NCI-H2107 treated with DMSO at 0.1 percent for 48 hours (cell line): ENCODE results near the gene STK11.

ENCODE experiments used
- DNase-seq: peaks from one replicate; lab custom pipeline; 2025; ENCODE audit not compliant: unreplicated experiment; lab: John Stamatoyannopoulos, UW

Gene STK11

DNA sequence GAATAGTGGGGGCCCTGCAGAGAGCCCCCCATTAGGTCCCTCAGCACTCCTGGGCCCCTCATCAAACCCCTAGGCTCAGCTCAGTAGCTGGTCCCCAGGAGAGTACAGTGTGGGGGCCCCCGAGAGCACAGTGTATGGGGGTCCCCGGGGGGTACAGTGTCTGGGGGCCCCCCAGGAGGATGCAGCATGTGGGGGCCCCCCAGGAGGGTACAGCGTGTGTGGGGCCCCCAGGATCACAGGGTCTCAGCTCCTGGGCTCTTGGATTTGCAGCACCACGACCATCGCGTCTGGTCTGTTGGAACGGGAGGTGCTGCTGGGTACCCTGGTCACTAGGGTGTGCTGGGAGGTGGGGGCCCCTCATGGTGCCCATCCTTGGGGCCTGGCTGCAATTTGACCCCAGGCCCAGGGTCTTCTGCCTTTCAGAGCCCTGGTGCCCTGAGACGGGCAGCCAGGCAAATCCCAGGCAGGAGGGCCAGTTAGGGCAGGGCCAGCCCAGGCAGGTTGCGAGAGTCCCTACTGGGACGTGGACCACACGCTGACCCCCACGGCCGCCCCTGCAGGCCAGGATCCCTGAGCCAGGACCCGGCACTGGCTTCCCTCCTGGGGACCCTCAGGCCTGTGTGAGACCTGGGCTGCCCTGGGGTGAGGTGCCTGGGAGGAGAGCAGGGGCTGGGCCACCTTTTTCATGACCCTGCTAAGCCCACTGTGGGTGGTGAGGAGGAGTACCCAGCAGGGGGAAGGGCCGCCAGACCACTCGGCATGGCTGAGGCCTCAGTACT, 18.7 kb downstream of the STK11 start:
- no peak for DNase-seq

GRCh38 chr19:1224847-1225246, 19.3 kb downstream of the STK11 start:
- DNase-seq: no peak

- no peak for DNase-seq
These were observed 20.1 kb downstream of the STK11 start for GRCh38 chr19:1225440-1226226.

DNA sequence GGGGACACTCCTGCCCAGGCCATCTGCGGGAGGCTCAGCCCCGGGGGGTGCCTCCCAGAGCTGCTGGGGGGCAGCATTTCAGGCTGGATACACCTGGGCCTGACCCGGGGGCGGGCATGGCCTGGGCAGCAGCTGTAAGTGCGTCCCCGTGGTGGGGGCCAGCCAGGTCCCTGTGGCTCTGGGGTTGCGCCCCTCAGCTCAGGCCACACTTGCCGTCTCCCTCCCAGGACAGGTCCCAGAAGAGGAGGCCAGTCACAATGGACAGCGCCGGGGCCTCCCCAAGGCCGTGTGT, 20.6 kb downstream of the STK11 start:
- DNase-seq: no peak

DNA sequence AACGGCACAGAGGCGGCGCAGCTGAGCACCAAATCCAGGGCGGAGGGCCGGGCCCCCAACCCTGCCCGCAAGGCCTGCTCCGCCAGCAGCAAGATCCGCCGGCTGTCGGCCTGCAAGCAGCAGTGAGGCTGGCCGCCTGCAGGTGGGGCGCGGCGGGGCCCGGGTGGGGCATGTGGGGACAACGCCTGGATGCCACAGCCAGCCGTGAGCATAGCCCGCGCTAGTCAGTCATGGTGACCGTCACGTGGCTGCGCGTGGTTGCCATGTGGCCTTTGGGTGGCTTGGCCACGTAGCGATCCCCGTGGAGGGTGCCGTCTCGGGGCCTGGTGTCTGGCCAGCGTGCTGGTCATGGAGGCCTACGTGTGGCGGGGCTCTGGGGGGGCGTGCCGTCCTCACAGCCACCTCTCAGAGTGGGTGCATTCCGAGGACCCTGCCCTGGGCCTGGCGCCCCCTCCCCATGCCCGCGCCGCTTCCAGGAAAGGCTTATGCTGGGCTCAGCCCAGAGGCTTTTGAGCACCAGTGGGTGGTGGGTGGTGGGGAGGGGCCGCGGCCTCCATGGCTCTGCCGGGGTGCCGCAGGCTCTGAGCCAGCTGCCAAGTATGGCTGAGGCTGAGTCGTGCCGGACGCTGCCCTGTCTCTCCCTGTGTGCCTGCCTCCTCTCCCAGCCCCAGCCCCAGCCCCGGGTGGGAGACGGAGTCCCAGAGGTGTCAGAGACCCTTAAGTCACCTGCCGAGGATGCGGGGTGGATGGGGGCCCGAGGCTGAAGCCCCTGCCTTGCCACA, 21.1 kb downstream of the STK11 start:
- no peak for DNase-seq

DNA sequence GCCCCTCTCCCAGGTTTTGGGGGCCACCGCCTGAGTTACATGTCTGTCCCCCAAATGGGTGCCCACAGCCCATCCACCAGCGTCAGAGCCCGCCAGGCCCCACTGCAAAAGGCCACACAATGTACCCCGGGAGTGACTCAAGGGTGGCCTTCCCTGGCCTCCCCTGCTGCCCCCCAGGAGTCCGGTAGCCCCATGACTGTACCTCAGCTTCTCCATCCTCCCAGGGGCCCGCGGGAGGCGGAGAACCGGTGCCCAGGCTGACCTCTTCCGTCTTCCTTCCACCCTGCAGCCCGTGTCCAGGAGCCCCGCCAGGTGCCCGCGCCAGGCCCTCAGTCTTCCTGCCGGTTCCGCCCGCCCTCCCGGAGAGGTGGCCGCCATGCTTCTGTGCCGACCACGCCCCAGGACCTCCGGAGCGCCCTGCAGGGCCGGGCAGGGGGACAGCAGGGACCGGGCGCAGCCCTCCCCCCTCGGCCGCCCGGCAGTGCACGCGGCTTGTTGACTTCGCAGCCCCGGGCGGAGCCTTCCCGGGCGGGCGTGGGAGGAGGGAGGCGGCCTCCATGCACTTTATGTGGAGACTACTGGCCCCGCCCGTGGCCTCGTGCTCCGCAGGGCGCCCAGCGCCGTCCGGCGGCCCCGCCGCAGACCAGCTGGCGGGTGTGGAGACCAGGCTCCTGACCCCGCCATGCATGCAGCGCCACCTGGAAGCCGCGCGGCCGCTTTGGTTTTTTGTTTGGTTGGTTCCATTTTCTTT, 21.9 kb downstream of the STK11 start:
- no peak for DNase-seq

DNA sequence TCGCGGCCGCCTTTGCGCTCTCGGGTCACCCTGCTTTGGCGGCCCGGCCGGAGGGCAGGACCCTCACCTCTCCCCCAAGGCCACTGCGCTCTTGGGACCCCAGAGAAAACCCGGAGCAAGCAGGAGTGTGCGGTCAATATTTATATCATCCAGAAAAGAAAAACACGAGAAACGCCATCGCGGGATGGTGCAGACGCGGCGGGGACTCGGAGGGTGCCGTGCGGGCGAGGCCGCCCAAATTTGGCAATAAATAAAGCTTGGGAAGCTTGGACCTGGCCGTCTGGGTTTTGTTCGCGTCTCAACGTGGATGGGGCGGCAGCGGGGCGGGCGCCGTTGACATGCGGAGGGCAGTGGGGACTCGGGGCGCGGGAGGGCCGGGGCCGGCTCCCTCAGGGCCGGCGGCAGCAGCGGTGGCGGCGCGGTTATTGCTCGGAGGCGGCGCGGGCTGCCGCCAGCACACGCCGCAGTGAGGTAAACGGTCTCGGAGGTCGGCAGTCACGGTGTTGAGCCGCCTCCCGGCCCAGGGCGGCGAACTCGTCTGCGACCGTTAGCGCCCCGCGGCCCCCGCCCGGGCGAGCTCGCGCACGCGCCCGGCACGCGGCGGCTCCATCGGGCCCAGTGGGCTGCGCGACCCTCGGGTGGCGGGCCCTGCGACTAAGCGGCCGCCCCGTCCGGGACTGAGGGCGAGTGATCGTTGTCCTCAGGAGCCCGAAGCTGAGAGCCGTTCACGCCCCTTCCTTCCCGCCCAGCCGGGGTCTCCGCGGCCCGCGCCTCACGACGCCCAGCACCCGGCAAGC, 22.8 kb downstream of the STK11 start:
- DNase-seq: no peak

GRCh38 chr19:1229056-1229923, 23.7 kb downstream of the STK11 start:
- no peak for DNase-seq

DNA sequence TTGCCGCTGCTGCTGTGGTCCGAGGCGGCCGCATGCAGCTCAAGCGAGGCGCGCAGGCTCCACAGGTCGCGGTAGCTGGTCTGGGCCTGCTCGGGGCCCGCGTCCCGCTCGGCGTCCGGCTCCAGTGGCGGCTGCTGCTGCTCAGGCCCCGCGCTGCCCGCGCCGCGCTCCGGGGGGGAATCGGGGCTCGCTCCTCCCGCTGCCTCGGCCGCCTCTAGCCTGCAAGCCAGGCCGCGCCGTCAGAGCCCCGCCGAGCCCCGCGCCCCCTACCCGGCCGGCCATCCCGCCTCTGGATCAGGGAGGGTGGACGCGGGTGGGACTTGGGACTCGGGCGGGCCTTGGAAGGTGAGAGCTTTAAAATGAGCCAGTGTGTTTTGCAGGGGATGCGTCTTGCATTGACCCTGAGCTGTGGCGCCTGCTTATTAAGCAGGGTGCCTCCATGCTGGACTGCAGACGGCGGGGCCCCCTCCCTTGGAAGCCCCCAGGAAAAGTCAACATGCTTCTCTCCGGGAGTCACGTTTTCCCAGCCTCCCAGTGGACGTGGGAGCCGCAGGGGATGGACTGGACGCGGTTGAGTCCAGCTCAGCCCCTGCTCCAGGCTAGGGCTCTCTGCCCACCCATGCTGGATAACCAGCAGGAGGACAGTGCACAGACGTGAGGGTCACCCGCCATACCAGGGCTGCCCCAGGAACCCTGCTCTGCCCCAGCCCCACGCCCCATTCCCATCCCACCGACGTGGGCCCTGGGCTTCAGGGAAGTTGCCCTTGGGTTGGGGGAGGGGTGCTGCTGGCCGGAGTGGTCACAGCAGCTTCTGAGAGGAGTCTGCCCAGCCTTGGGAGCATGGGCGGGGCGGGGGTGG, 24.6 kb downstream of the STK11 start:
- no peak for DNase-seq

DNA sequence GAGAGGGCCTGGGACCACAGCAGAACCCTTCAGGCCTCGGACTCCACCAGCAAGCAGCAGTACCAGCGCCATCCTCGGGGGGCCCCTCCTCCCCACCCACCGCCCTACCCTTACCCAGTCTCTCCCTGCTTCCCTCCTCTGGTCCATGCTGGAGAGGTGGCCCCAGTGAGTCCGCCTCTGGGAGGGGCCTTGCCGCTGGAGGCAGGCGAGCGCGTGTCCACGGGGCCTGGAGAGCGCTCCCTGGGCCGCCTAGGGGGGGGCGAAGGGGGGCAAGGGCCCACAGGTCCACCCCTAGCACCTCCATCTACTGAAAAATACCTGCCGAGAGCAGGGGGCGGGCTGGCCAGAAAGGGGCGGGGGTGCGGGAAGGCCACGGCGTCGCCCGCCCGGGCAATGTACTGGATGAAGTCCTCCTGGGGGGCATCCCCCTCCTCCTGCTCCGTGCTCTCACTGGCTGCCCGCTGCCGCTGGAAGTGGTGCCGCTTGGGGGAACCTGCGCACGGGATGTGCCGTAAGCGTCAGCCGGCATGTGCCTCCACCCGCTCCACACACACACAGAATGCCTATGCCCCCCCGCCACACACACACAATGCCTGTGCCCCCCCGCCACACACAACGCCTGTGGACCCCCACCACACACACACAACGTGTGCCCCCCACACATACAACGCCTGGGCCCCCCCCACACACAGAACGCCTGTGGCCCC, 25.4 kb downstream of the STK11 start:
- no peak for DNase-seq

- no peak for DNase-seq
These were observed 26.4 kb downstream of the STK11 start for GRCh38 chr19:1231729-1232637.

GRCh38 chr19:1232652-1233072, 27.1 kb downstream of the STK11 start:
- no peak for DNase-seq

DNA sequence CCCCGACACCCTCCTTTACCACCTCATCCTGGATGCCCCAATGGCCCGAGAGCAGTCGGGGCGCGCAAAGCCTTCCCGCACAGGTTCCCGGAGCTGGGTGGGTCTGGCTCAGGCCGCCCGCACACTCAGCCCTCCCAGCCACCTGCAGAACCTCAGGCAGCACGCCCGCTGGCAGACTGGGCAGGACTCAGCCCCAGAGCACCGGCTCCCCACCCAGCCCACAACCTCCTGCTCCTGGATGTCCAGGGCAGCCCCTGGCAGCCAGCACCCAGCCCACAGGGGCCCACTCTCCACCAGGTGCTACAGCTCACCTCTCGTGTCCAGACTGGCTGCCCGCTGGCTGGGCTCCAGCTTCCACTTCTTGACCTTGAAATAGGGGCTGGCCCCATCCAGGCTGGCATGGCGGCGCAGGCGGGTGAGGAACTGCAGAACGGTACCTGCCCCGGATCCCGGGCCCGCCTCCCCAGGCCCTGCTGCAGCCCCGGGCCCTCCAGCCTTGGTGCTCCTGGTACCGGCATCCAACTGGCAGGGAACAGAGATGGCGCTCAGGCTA, 27.6 kb downstream of the STK11 start:
- DNase-seq: no peak

DNA sequence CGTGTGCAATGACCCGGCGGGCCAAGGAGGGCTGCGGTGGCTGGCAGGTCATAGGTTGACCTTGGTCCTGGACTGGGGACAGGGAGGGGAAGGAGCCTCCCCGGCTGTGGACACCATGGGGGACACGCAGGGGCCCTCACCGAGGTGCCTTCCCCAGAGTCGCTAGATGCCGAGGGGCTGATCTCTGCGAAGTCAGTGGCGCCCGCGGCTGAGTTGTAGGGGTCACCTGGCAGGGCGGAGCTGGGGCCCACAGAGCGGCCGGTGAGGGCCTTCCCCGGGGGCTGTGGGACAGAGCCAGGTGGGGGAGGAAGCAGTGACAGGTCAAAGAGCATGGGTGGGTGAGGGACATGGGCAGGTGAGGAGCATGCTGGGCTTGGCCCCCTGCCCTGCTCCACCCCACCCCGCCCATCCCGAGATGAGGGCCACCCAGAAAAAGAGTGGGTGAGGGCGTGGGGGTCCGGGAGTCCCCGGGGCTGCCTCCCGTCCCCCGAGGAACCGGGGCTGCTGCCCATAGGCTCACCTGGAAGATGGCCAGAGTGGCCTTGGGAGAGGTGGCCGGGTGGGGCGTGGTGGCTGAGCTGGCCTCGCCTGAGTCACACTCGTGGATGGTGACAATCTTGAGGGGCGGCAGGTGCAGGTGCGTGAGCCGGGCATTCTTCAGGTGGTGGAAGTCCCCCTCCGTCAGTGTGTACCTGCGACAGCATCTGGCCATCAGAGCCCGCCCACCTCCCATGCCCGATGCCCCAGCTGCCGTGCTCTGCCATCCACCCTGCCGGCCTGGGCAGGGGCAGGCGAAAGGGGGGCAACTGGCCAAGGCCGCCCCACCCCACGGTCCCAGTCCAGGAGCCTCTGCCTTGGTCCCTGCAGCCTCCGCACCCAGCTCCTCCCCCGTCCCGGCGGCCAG, 28.7 kb downstream of the STK11 start:
- DNase-seq: no peak

- no peak for DNase-seq
These were observed 29.4 kb downstream of the STK11 start for GRCh38 chr19:1234955-1235380.
